ENCODE data around the gene PDZD2. TPM values are rescaled to one million over a fixed set of nuclear protein-coding genes. Genes with fewer than 3 reads are reported as not detected.

PDZD2 gene
- total and polyA plus RNA-seq, 5 donors = 40.4 to 188 (median 109) TPM

- WGBS = 35% methylated on average over 1 of the region's 1 CpG
- H3K9me3 ChIP-seq (ENCODE audit: control insufficient read depth, low read length) = peaks cover 2% of the 10 kb centered on the region
- ATAC-seq = no peak
These were observed 487.8 kb downstream of the PDZD2 start for GRCh38 chr5:32126691-32127090.

GRCh38 chr5:32127711-32128110 lies 488.8 kb downstream of the PDZD2 start:
- intact Hi-C loops (cut with DNase I) = no loop called here
- no peak for DNase-seq
- WGBS = 60% methylated on average over 3 of the region's 3 CpGs
- H3K4me3 ChIP-seq (ENCODE audit: low read length) = no peak overlapping the region
- H3K9me3 ChIP-seq (ENCODE audit: control insufficient read depth, low read length) = peaks cover 2% of the 10 kb centered on the region
- ATAC-seq = peak; percentile 27 to 38
- no peak overlapping the region for H3K27ac ChIP-seq (ENCODE audit: low read length)
- no peaks in the 10 kb centered on the region for H3K27me3 ChIP-seq (ENCODE audit: control insufficient read depth, insufficient read depth)
- H3K4me1 ChIP-seq (ENCODE audit: control insufficient read depth, insufficient read depth, low read length) = peaks cover 3% of the 10 kb centered on the region

More at GRCh38 chr5:32126691-32127090, 487.8 kb downstream of the PDZD2 start:
- no peak for DNase-seq
- Histone ChIP-seq H3K4me3 (ENCODE audit: low read length) (no peak overlapping the region), H3K27me3 (ENCODE audit: control insufficient read depth, insufficient read depth) (no peaks in the 10 kb centered on the region), H3K4me1 (ENCODE audit: control insufficient read depth, insufficient read depth, low read length) (peaks cover 5% of the 10 kb centered on the region), H3K27ac (ENCODE audit: low read length) (no peak overlapping the region)
- intact Hi-C loops (cut with DNase I) = no loop called here

DNA sequence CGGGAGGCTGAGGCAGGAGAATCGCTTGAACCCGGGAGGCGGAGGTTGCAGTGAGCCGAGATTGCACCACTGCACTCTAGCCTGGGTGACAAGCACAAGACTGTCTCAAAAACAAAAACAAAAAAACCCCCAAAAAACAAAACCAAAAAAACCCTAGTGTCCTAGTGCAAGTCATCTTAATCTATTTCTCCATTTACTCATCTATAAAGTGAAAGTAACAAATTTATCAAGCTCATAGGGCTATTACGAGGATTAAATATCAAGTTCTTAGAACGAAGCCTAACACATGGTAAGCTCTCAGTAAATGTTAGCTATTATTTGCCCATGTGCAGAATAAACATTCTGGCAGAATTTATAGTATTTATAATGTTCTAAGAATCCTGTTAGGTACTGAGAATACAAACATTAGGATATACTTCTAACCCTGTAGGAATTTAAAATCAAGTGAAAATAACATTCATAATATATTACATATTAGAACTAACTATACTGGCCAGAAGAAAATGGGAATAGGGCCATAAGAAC lies 490.2 kb downstream of the PDZD2 start:
- H3K4me1 ChIP-seq (ENCODE audit: control insufficient read depth, insufficient read depth, low read length) = no peaks in the 10 kb centered on the region
- ATAC-seq = no peak
- WGBS = 83% methylated on average over 7 of the region's 7 CpGs
- DNase-seq = no peak
- no peaks in the 10 kb centered on the region for H3K27me3 ChIP-seq (ENCODE audit: control insufficient read depth, insufficient read depth)
- intact Hi-C loops (cut with DNase I) = no loop called here
- no peak overlapping the region for H3K27ac ChIP-seq (ENCODE audit: low read length)
- no peak overlapping the region for H3K4me3 ChIP-seq (ENCODE audit: low read length)
- peaks cover 2% of the 10 kb centered on the region for H3K9me3 ChIP-seq (ENCODE audit: control insufficient read depth, low read length)

DNA sequence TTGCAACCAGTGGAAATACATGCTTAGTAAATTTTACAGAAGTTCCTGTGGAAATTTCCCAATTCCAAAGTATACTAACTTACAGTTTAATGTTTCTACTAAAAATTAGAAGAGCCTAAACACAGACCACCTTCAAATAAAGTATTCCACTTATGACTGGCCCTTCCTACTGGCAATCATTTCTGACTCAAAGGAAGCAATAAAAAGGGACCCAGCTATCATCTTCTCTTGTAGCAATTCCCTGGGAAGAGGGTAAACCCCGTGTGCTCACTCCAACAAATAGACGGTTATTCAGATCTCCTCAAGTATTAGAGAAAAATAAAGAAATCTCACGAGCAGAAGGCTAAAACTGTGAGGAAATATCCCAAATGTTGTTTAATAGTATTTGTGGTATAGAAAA lies 491.9 kb downstream of the PDZD2 start:
- Histone ChIP-seq H3K9me3 (ENCODE audit: control insufficient read depth, low read length) (no peaks in the 10 kb centered on the region), H3K27me3 (ENCODE audit: control insufficient read depth, insufficient read depth) (no peaks in the 10 kb centered on the region), H3K27ac (ENCODE audit: low read length) (no peak overlapping the region), H3K4me1 (ENCODE audit: control insufficient read depth, insufficient read depth, low read length) (no peaks in the 10 kb centered on the region), H3K4me3 (ENCODE audit: low read length) (no peak overlapping the region)
- WGBS = 67% methylated on average over 3 of the region's 3 CpGs
- no peak for ATAC-seq
- no peak for DNase-seq
- intact Hi-C loops (cut with DNase I) = no loop called here

DNA sequence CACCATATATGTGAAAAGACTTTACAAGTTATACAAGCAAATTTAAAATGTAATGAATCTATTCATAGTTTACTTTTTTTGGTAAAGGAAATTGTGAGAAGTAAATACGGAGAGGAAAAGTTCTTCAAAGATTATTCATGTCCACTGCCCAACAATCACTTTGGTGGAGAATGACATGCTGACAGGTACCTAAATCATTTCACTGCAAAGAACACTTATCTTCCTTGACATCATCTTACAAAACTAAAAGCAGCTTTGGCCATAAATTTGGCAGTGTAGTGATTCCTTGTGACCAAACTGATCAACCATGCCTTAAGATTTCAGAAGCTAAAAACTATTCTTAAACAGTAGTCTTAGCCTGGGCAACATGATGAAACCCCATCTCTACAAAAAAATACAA lies 492.7 kb downstream of the PDZD2 start:
- no peak for DNase-seq
- 72% methylated on average over 1 of the region's 1 CpG for WGBS
- Histone ChIP-seq H3K9me3 (ENCODE audit: control insufficient read depth, low read length) (no peaks in the 10 kb centered on the region), H3K4me3 (ENCODE audit: low read length) (no peak overlapping the region), H3K4me1 (ENCODE audit: control insufficient read depth, insufficient read depth, low read length) (no peaks in the 10 kb centered on the region), H3K27ac (ENCODE audit: low read length) (no peak overlapping the region), H3K27me3 (ENCODE audit: control insufficient read depth, insufficient read depth) (no peaks in the 10 kb centered on the region)
- no peak for ATAC-seq
- intact Hi-C loops (cut with DNase I) = no loop called here

DNA sequence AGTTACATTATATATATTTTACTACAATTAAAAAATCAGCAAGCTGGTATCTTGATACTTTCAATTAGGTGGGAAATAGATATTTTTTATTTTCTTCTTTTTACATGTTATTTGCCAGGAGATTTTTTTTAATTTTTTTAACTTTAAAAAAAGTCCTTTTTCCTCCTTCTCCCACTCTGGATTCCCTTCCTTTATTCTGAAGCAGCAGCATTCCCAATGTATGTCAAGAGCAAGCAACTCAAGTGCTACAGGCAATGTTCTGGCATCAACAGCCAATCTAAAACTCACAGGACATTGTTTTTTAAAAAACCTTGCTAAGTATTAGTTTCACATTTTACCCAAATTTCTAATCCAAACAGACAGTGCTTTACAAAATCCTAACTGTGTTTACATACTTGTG lies 493.8 kb downstream of the PDZD2 start:
- Histone ChIP-seq H3K9me3 (ENCODE audit: control insufficient read depth, low read length) (no peaks in the 10 kb centered on the region), H3K4me1 (ENCODE audit: control insufficient read depth, insufficient read depth, low read length) (no peaks in the 10 kb centered on the region), H3K4me3 (ENCODE audit: low read length) (no peak overlapping the region), H3K27ac (ENCODE audit: low read length) (no peak overlapping the region), H3K27me3 (ENCODE audit: control insufficient read depth, insufficient read depth) (no peaks in the 10 kb centered on the region)
- ATAC-seq = no peak
- intact Hi-C loops (cut with DNase I) = no loop called here
- no peak for DNase-seq

DNA sequence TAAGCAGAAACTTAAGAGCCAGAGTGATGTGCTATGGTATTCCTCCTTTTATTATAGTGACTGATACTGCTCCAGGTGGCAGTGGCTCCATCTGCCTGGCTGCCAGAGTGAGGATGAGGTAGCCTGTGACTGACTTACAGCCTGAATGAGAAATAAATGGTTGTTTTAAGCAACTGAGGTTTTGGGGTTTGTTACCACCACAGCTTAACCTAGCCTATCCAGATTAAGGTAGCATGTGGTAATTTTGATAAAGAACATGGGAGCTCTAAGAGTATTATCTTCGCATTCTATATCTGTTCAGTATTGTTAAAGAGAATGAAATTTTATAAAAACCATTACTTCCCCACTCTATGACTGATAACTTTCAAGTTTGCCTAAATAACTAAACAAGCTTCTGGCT lies 496.2 kb downstream of the PDZD2 start:
- DNase-seq (no peak), ATAC-seq (no peak)
- Histone ChIP-seq H3K27ac (ENCODE audit: low read length) (no peak overlapping the region), H3K9me3 (ENCODE audit: control insufficient read depth, low read length) (peaks cover 2% of the 10 kb centered on the region), H3K4me3 (ENCODE audit: low read length) (no peak overlapping the region), H3K4me1 (ENCODE audit: control insufficient read depth, insufficient read depth, low read length) (no peaks in the 10 kb centered on the region), H3K27me3 (ENCODE audit: control insufficient read depth, insufficient read depth) (no peaks in the 10 kb centered on the region)
- intact Hi-C loops (cut with DNase I) = no loop called here
- WGBS = 96% methylated on average over 1 of the region's 1 CpG

DNA sequence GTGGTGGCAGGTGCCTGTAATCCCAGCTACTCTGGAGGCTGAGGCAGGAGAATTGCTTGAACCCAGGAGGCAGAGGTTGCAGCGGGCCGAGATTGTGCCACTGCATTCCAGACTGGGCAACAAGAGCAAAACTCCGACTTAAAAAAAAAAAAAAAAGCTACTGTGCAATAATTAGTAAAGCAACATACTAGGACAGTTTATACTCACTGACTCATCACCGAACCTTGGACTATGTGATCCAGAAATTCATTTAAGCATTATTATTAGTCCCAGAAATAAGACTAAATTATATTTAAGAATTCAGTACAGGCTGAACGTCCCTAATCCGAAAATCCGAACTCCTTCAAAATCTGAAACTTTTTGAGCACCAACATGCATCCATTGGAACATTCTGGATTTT lies 497.4 kb downstream of the PDZD2 start:
- Histone ChIP-seq H3K27ac (ENCODE audit: low read length) (no peak overlapping the region), H3K4me3 (ENCODE audit: low read length) (no peak overlapping the region), H3K4me1 (ENCODE audit: control insufficient read depth, insufficient read depth, low read length) (no peaks in the 10 kb centered on the region), H3K27me3 (ENCODE audit: control insufficient read depth, insufficient read depth) (no peaks in the 10 kb centered on the region), H3K9me3 (ENCODE audit: control insufficient read depth, low read length) (peaks cover 2% of the 10 kb centered on the region)
- no peak for DNase-seq
- intact Hi-C loops (cut with DNase I) = no loop called here
- 78% methylated on average over 7 of the region's 7 CpGs for WGBS
- no peak for ATAC-seq

DNA sequence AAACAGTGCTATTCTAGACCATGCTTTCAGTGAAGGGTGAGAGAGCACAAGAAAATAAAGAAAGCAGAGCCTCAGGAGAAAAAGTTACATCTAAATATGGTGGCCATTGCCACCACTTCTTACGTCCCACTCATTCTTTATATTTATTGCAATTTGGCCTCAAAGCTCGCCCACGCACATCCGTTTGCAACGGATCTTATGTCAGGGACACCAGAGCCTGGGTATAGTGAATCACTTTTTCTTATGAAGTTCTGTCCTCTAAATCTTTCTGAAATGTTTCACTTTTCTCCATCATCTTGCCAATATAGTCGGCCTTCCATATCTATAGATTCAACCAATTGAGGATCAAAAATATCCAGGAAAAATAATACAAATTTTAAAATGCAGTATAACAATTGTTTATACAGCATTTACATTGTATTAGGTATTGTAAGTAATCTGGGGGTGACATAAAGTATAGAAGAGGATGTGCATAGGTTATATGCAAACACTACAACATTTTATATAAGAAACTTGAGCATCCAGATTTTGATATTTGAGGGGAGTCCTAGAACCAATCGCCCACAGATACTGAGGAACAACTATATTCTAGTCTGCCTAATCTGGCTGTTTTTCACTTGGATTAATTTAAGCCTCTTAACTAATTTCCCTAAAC lies 500.0 kb downstream of the PDZD2 start:
- no peaks in the 10 kb centered on the region for H3K27me3 ChIP-seq (ENCODE audit: control insufficient read depth, insufficient read depth)
- no peak overlapping the region for H3K4me3 ChIP-seq (ENCODE audit: low read length)
- WGBS = 84% methylated on average over 7 of the region's 7 CpGs
- H3K27ac ChIP-seq (ENCODE audit: low read length) = no peak overlapping the region
- ATAC-seq (no peak), DNase-seq (no peak)
- peaks cover 2% of the 10 kb centered on the region for H3K9me3 ChIP-seq (ENCODE audit: control insufficient read depth, low read length)
- intact Hi-C loops (cut with DNase I) = no loop called here
- H3K4me1 ChIP-seq (ENCODE audit: control insufficient read depth, insufficient read depth, low read length) = no peaks in the 10 kb centered on the region

DNA sequence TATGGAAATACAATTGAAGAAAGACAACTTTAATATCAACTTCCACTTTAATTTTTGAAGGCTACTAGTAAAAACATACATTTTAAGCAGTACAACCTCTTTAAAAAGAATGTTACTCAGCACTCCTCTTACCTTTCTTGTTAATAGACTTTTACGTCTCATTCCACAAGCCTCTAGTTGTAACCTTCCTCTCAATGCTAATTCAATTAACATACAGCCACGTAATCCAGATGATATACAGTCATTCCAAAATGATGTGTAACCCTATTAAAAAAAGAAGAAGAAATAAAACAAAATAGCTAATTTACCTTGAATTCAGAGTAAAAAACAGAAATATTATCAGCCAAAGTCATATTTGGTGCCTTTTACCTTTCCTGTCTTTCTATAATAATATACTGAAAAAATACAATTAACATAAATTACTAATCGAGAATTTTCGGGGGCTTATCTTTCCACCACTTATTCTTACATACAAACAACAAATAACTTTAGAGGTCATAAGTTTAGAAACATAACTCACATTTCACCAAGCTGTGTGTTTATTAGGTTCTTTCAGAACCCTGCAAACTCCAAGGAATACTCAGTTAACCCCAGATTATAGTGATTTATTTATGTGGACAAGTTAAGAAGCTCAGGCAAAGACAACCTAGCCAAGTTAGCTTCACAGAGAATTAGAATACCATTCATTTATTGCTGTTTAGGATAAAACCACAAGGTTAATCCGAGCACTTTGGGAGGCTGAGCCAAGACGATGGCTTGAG lies 504.9 kb downstream of the PDZD2 start:
- intact Hi-C loops (cut with DNase I) = no loop called here
- ATAC-seq (no peak), DNase-seq (no peak)
- Histone ChIP-seq H3K9me3 (ENCODE audit: control insufficient read depth, low read length) (peaks cover under 1% of the 10 kb centered on the region), H3K4me1 (ENCODE audit: control insufficient read depth, insufficient read depth, low read length) (peaks cover 19% of the 10 kb centered on the region), H3K27me3 (ENCODE audit: control insufficient read depth, insufficient read depth) (no peaks in the 10 kb centered on the region), H3K27ac (ENCODE audit: low read length) (peak overlapping the region; percentile 17), H3K4me3 (ENCODE audit: low read length) (no peak overlapping the region)
- WGBS = 70% methylated on average over 6 of the region's 6 CpGs

DNA sequence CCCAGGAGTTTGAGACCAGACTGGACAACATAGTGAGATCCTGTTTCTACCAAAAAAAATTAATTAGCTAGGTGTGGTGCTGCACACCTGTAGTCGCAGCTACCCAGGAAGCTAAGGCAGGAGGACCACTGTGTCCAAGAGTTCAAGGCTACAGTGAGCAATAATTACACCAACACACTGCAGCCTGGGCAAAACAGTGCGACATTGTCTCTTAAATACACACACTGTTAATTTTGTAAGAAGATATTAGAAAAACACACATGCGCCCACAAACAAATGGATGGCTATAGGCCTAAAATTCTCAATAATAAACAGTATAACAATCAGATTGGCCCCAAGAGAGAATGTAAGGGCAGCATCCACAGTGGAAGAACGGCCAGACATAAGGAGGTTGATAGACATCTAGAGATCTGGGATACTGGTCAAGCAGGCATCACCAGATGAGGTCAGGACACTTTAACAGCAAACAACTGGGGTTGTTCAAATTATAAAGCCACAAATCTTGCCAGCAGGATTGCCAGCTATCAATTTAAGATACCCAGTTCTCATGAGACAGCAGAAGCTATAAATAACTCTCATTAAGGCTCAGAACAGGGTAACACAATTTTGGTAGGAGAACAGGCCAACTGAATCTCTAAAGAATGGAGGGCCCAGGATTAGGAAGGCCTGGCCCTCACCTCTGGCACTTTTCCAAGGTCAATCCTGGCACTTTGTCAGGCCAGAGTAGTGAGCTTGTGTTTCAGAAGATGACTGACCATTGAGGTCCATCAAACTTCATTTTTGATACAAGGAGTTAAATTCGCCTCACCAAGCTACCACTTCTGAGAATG lies 505.7 kb downstream of the PDZD2 start:
- no peak overlapping the region for H3K4me3 ChIP-seq (ENCODE audit: low read length)
- intact Hi-C loops (cut with DNase I) = no loop called here
- WGBS = 75% methylated on average over 5 of the region's 5 CpGs
- H3K9me3 ChIP-seq (ENCODE audit: control insufficient read depth, low read length) = no peaks in the 10 kb centered on the region
- DNase-seq (peak; percentile 37 to 76 (median 70)), ATAC-seq (peak; percentile 70 to 81)
- H3K27me3 ChIP-seq (ENCODE audit: control insufficient read depth, insufficient read depth) = no peaks in the 10 kb centered on the region
- H3K27ac ChIP-seq (ENCODE audit: low read length) = peak overlapping the region; percentile 70
- H3K4me1 ChIP-seq (ENCODE audit: control insufficient read depth, insufficient read depth, low read length) = peaks cover 19% of the 10 kb centered on the region
